NCI-H1105 treated with DMSO at 0.1 percent for 48 hours (cell line): ENCODE results near the gene FBXW10.
"Not testable (repeated sequence)": the region's sequence is repeated elsewhere in the genome, so short reads cannot be mapped to it uniquely, and the experiment has no call there.

ENCODE experiments used
- DNase-seq: peaks from one replicate; lab custom pipeline; 2025; lab: John Stamatoyannopoulos, UW

Gene FBXW10

DNA sequence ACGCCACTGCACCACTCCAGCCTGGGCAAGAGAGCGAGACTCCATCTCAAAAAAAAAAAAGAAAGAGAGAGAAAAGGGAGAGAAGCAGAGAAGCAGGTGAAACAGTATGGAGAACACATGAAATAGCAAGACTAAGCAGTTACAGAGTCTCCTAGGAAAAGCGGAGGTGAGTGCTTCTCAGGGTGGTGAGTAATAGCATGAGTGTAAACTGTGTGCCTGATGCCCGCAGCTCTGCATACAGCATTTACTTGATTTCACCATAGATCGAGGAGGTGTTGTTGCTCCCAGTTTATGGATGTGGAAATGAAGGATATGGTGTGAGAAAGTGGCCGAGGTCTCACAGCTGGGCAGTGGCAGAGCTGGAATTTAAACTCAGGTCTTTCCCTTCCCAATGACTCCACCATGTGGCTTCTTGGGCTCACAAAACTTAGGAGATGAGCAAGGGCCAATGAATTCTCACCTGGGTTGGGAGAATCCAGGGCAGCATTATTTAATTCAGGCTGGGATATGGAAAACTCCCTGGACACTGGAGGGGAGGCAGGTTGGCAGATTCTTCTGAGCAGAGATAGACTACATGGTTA is 10.1 kb downstream of the FBXW10 start:
- DNase-seq, result not testable (repeated sequence)

DNA sequence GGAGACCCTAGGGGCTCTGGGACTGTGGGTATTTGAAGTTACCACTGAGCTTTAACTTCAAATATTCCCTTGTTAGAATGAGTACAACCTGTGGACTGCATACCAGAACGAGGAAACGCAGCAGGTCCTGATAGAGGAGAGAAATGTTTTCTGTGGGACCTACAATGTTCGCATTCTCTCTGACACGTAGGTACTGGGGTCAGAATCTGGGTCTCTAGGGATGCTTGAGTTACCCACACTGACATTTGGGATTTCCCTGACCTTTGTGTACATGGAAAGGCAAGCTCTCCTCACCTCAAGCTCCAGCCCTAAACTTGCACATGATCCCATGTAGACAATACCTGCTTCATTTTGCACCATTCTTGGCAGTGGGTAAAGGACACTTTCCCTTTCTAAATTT is 12.1 kb downstream of the FBXW10 start:
- DNase-seq, result not testable (repeated sequence)

DNA sequence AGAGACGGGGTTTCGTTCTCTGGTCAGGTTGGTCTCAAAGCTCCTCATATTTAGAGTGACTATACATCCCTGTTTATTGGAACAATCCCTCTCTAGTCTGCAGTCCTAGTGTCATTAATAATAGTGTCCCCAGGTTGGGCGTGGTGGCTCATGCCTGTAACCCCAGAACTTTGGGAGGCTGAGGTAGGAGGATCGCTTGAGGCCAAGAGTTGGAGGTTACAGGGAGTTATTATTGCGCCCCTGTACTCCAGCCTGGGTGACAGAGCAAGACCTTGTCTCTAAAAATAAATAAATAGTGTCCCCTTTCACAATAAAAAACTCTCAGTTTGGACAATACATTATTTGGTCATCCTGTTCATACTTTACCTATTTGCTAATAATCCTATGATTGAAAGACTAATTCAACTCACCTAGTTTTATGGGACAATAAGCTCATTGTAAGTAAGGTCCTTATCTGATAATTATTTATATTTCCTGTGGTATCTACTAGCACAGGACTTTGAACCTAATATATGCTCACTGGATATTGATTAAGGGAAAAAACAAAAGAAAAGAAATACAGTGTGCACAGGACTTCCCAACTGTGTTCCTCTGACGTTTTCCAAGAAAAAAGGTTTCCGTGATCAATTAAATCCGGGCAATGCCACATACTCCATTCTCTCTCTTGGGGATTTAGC is 13.7 kb downstream of the FBXW10 start:
- not testable (repeated sequence) for DNase-seq

DNA sequence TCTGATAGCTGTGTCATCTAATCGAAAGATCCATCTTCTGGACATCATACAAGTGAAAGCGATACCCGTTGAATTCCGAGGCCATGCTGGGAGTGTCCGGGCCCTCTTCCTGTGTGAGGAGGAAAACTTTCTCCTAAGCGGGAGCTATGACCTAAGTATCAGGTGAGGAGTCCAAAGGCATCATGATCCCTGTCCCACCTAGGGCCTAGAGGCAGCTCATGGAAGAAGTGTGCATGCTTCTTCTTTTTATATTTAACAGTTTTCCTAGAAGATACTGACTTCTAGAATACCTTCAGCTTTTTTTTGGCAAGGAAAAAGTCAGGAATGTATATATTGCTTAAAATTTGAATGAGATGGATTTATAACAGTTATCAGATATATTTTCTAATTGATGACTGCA is 14.5 kb downstream of the FBXW10 start:
- not testable (repeated sequence) for DNase-seq

DNA sequence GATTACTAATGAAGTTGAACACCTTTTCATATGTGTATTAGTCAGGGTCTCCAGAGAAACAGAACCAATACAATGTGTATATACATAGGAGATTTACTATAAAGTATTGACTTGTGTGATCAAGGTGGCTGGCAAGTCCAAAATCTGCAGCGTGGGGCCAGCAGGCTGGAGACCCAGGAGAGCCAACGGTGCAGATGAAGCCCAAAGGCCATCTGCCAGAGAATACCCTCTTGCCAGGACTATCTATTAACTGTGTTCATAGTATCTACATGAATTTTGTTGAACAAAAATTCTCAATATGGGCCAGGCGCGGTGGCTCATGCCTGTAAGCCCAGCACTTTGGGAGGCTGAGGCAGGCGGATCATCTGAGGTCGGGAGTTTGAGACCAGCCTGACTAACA is 16.4 kb downstream of the FBXW10 start:
- not testable (repeated sequence) for DNase-seq

DNA sequence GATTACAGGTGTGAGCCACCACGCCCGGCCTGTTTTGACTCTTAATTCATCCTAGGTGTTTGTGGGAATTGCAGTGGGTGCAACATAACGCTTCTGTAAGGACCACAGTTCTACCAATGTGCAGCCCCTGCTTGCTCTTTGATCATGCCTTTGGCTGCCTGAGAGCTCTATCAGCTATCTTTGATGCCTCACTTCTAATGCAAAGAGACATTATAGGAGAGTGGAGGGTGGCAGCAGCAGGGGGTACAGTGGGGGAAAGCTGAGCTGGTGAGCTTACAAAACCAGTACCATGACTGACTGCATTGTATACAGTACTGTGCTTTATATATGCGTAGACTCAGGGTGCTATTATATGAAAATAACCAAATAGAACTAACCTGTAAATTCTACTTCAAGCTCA is 26.7 kb downstream of the FBXW10 start:
- not testable (repeated sequence) for DNase-seq

DNA sequence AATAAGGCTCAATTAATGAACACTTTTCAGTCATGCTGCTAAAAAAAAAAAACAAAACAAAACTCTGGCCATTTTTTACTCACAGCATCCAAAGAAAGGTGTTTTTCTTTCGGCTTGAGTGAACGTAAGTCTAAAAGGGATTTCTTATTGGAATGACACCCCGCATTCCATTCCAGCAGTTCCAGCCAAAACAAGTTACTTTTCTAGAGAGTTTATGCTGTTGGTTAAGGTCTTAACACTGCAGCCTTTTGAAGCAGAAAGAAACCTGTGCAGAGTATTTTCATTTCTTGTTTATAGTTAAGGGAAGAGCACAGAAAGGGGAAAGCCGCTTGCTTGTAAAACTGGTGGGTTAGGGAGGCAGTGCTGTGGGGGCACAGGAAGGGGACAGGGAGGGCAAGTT is 27.2 kb downstream of the FBXW10 start:
- DNase-seq, result not testable (repeated sequence)

DNA sequence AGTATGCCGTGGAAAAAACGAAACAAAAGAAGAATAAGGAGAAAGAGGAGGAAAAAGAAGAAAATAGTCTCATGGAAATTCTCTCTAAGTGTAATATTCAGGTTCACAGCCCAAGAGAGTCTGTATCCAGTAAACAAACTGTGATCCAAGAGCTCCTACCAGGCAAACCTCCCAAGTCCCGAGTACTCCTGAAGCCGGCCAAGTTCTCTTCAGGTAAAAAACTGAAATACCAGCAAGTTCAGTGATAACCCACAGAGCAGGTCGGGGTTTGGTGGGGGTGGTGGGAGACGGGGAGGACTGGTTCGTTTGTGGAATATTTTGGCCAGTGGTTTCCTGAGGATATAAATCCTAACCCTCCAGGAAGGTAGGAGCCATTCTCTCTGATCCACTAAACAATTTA is 28.6 kb downstream of the FBXW10 start:
- no peak for DNase-seq

DNA sequence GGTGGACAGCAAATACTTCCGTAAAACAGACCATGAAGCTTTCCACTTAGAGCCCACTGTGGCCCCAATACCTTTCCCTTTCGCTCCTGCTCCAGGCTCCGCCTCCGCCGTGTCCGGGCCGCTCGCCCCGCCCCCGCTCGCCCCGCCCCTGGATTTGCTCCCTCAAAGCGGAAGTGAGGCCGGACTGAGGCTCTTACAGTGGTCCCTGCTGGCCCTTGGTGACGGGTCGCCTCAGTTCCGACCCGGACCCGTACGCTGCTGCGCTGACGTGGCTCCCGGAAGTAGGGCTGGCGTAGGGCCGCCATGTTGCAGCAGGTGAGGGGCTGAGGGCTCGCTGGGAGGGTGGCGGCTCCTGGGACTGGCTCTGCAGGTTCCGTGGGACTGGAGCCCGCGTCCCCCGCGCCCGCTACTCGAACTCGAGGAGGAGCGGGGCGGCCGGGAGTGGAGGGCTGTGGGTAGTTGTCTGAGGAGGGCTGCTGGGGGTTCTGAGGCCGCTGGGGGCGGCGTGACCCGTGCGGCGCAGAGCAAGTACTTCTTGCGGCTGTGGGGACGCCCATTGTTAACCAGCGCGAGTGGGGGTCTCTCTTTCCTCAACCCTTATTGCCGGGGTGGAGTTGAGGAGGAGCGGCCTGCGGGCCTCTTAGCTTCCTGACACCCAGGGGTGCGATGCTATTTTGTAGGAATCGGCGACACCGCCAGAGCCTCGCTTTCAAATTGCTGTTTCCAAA is 37.3 kb downstream of the FBXW10 start, which contains the start of gene TVP23B:
TVP23B (plus strand) TSS at position 193 of the 728 bp plus-strand sequence; CDS start at position 304, 111 bp downstream.
- DNase-seq, result peak; percentile 96

DNA sequence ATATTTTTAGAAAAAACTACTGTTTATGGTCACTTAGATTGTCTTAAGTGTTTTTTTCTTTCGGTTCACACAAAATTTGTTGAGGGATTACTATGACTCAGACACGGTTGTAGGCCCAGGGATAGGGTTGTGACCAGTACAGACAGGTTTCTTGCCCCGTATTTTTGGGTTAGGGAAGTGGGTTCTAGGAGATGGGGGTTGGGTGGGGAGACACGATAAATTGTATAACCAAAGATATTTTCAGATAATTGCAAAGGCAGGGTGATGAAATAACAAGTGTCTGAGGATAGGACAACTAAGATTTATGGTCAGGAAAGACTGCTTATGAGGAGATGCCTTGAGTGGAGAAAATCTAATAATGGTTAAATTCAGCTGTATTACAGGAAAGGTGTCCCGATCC is 38.0 kb downstream of the FBXW10 start:
- DNase-seq, result not testable (repeated sequence)

DNA sequence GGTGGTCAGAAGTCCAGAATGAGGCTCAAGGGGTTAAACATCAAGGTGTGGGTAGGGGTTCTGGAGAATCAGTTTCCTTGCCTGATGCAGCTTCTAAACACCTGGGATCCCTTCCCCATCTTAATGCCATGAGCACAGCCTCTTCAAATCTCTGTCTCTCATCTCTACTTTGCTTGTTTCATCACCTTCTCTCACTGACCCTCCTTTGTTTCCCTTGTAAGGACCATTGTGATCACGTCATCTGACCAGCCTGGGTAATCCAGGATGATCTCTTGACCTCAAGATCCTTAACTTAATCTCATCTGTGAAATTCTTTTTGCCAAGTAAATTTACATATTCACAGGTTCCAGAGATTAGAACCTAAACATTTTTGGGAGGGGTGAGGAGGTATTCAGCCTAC is 42.1 kb downstream of the FBXW10 start:
- DNase-seq, result not testable (repeated sequence)

DNA sequence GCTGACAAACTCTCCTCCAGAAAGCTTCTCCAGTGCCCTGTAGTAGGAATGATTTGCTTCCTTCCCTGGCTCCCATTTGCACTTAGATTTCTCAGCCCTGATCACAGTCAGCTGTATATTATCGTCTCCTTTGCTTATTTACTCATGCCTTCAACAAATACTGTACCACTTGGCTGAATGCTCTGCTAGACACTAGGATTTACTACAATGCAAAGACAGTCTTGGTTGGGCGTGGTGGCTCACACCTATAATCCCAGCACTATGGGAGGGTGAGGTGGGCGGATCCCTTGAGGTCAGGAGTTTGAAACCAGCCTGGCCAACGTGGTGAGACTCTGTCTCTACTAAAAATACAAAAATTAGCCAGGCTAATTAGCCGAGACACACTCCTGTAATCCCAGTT is 43.0 kb downstream of the FBXW10 start:
- DNase-seq, result not testable (repeated sequence)

DNA sequence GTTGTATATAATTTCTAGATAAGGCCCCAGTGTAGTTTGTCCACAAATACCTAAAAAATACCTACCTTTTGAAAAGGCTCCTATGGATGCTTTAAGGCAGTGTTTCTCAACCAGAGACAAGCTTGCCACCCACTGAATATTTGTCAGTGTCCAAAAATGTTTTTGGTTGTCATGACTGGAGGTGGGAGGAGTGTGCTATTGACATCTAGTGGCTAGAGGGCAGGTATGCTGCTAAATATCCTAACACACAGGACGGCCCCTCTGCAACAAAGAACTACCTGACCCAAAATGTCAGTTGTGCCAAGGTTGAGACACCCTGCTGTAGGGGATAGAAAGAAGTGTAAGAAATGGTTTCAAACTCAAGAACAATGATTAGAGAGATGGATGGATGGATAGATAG is 47.5 kb downstream of the FBXW10 start:
- DNase-seq, result not testable (repeated sequence)

DNA sequence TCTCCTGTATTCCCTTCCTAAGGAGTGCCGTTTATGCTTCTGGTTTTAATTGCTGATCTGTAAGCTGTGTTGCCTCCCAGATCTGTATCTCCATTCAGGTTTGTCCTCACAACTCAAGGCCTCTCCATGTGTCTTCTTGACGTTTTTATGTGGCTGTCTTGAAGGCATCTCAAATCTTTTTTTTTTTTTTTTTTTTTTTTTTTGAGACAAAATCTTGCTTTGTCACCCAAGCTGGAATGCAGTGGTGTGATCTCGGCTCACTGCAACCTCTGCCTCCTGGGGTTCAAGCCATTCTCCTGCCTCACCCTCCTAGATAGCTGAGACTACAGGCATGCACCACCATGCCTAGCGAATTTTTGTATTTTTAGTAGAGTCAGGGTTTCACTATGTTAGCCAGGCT is 51.0 kb downstream of the FBXW10 start:
- not testable (repeated sequence) for DNase-seq

DNA sequence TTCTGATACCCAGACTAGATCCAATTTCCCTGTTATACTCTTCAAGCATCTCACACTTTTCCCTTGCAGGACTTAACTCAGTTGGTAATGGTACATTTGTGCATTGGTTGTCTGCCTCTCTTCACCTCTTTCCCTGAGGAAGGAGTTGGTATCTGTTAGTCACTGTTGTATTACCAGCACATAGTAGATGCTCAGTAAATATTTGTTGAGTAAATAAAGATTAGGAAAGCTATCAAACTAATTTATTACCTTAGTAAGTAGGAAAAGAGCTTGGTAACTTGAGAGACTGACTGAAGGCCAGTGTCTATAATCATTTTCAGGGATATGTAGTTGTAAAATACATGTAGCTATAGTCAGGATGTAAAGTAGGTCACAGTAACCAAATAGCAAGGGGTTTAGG is 53.0 kb downstream of the FBXW10 start:
- DNase-seq, result not testable (repeated sequence)

DNA sequence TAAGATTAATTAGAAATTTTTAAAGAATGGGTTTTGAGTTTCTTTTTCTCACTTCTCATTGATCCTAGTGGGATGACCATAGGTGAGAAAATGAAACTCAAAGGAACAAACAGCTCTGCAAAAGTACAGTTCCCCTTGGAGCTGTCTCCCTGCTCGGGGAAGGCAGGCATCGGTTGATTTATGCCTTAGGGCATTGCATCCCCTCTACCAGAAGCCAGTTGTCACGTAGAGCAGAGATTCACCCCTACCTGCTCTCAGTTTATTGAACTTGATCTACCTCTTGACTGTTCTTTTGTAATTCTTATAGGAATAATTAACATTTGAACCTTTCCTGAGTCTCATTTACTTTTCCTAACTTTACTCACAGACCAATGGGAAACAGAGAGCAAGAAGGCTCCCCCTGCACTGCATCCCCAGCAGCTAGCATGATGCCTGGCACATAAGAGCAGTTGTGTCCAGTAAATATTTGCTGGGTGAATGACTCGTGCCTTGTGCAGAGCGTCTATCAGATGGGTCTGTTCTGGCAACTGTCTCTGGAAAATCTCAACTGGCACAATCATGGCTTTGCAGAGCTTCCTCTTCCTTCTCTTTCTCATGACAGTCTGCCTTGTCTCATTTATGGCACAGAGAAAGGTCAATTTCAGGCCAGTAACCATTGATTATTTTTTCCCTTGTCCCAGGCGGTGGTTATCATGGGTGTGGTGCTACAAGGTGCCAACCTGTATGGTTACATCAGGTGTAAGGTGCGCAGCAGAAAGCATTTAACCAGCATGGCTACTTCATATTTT is 59.8 kb downstream of the FBXW10 start:
- not testable (repeated sequence) for DNase-seq

DNA sequence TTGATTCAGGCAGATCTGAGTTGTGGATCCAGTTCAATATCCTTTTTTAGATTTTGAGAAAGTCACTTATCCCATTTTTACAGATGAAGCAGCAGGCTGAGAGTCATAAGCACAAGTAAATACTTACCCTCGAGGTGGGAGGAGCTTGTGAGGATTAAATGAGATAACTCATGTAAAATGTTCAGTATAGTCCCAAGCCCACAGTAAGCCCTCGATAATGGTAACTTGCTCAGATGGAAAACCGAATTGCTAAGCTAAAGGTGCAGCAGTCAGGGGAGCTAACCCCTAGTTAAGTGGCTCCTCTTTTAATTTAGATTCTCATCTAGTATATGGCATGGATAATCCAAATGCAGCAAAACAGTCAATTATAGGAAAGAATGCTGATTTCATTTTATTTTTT is 72.1 kb downstream of the FBXW10 start:
- DNase-seq, result not testable (repeated sequence)

DNA sequence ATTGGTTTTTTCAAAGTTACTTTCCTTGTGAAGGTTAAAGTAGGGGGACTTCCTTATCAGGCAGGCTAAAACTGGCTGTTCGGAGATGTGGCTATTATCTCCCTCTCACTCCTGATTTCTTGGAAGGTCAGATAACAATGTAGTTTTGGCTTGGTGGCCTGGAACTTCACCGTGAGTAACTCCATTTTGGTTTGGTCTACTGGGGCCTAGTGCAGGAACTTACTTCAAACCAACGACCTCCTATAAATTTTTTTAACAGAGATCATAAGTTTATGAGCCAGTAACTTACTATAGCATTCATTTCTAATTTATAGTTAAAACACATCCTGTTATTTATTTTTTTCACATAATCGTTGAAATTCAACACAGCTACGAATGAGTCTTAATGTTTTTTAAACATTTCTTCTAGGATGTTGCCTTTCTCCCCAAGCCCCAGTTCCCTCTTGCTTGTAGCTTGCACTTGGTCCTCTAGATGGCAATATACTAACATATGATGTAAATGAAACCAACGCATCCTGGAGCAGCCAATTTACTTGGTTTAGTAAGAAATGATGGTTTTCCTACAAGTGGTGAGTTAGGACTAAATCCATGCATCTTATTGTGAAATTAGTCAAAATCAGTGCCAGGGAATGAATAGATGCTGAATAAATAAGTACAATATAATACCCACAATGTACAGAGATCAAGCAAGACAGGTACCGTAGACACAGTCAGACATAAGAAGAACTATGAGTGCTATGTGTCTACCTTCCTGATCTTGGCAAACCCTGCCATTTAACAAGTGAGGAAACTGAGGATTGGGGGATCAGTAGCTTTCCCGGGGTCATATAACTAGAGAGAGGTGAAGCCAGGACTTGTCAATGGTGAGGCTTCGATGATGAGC is 72.9 kb downstream of the FBXW10 start:
- DNase-seq, result peak; percentile 62

DNA sequence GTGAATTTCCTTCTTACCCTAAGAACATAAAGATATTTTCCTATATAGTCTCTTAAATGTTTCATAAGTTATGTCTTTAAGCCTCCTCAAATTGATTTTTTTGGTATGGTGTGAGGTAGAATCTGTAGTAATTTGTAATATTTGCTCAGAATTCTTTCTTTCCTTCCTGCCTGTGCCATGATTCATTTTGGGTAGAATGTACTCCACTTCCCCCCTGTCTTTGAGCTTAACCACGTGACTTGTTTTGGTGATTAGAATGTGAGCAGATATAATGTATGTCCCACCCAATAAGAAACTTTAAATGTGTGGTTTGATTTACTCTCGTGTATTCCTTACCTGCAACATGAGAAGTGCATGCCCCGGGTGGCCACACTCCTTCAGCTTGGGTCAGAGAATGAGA is 77.6 kb downstream of the FBXW10 start:
- not testable (repeated sequence) for DNase-seq

DNA sequence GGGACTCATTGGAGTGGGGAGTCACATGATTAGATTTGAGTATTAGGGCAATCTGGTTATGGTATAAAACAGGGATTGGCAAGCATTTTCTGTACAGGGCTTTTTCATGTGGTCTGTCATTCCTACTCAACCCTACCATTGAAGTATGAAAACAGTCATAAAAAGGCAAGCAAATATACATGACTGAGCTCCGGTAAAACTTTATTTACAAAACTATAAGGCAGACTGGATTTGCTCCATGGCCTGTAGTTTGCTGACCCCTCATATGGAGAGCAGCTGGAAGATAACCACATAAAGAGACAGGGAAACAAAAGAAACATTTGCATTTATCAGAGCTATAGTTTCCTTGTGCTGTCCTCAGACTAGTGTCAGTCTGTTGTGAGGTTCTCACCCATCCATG is 83.8 kb downstream of the FBXW10 start:
- not testable (repeated sequence) for DNase-seq
